GM12874 (cell line): ENCODE results near the gene HMCN1.

Experiments
- TF ChIP-seq, protein P1 (sequence below): IDR thresholded peaks from 2 replicates; pipeline ENCODE4 v1.5.1; 2011; ENCODE audit warnings: low read depth, mild to moderate bottlenecking, control low read depth, low read length, moderate library complexity; ENCODE audit not compliant: insufficient read depth

HMCN1 gene

GRCh38 chr1:185775501-185775900 is 41.3 kb downstream of the HMCN1 start:
- TF ChIP-seq, protein P1, sequence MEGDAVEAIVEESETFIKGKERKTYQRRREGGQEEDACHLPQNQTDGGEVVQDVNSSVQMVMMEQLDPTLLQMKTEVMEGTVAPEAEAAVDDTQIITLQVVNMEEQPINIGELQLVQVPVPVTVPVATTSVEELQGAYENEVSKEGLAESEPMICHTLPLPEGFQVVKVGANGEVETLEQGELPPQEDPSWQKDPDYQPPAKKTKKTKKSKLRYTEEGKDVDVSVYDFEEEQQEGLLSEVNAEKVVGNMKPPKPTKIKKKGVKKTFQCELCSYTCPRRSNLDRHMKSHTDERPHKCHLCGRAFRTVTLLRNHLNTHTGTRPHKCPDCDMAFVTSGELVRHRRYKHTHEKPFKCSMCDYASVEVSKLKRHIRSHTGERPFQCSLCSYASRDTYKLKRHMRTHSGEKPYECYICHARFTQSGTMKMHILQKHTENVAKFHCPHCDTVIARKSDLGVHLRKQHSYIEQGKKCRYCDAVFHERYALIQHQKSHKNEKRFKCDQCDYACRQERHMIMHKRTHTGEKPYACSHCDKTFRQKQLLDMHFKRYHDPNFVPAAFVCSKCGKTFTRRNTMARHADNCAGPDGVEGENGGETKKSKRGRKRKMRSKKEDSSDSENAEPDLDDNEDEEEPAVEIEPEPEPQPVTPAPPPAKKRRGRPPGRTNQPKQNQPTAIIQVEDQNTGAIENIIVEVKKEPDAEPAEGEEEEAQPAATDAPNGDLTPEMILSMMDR: no peak

DNA sequence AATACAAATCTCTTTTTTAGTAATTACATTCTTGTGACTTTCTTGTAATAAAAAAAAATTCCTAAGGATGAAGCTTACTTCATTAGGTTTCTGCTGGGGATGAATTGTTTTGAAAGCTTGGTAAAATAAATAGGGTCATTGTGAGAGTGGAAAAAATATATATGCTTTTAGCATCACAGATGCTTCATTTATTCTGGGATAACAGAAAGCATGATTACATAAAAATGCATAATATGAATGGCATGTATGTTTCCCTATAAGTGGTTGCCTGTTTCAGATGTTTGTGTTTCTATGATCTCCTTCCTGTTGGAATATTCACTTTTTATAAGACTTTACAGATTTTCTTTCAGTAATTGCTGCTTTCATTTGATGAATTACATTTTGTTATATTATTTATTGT is 42.3 kb downstream of the HMCN1 start:
- TF ChIP-seq, protein P1: no peak

- TF ChIP-seq, protein P1: no peak
Observed at GRCh38 chr1:185785586-185785985, 51.4 kb downstream of the HMCN1 start.

- TF ChIP-seq, protein P1: no peak
Observed at GRCh38 chr1:185786524-185786923, 52.3 kb downstream of the HMCN1 start.

GRCh38 chr1:185787238-185787637 is 53.0 kb downstream of the HMCN1 start:
- TF ChIP-seq, protein P1: no peak

- TF ChIP-seq, protein P1: no peak
Observed at GRCh38 chr1:185788386-185788785, 54.2 kb downstream of the HMCN1 start.

DNA sequence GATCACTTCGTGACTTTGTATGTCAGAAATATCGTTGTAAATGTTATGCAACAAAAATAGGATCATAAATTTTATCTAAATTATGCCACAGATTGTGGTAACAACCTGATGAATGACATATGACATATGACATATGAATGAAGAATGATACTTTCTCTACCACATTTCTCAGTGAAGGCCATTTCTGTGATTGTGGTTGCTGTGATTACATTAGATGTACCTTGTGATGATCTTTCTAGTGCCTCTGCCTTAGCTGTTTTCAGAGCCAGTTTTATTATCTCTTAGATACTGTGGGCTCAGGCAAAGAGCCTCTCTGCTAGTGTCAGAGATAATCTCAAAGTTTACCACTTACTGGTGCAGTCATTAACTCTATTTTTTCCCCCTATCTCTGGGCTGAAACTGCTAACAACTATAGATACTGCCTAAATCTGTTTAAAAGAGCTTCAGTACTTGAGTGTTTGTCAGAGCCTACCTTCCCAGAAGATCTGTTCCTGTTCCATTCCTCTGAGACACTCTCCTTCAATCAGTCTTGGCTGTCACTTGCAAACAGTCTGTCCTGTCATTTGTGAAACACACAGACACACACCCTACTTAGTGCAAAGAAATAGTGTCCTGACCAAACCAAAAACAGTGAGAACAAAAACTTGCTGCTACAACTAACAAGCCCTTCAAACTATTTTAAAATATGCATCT is 55.5 kb downstream of the HMCN1 start:
- TF ChIP-seq, protein P1: no peak
